GM12873 (cell line): Measurements from ENCODE around the gene CD274.
A peak's percentile ranks its signal among the peaks of the same experiment; 100 is the strongest.

Source experiments
- CTCF ChIP-seq: IDR thresholded peaks from 2 replicates; pipeline ENCODE4 v1.5.1; 2012; ENCODE audit warnings: low read depth, mild to moderate bottlenecking, moderate library complexity, low read length, control low read depth; ENCODE audit not compliant: insufficient read depth; ENCODE audit errors: missing control alignments

Gene CD274

GRCh38 chr9:5450359-5451091 is at the start of gene CD274:
Gene CD274, plus strand, starts transcription at chr9:5450542. Its CDS starts 5,572 bp downstream, at chr9:5456114.
- TF ChIP-seq CTCF = peak; percentile 61

GRCh38 chr9:5402217-5402616 is 48.1 kb upstream of the CD274 start:
- TF ChIP-seq CTCF = peak; percentile 25

- no peak for TF ChIP-seq CTCF
Observed at GRCh38 chr9:5408596-5408995, 41.7 kb upstream of the CD274 start.

DNA sequence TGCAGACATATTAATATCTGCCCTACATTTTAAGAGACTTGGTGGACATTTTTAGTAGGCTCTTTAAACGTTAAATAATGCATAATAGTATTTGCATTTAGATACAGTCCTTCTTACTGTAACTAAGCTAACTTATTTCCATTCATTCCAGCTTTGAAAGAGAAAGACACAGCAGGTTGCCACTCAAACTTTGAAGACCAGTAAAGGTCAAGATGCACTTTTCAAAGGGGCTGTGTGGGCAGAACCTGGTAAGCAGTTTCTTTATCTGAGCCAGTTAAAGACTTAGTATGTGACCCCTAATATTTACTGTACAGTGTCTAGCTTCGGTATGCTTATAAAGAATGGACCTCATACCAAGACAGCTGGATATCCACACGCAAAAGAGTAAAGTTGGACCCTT is 33.4 kb upstream of the CD274 start:
- no peak for TF ChIP-seq CTCF

DNA sequence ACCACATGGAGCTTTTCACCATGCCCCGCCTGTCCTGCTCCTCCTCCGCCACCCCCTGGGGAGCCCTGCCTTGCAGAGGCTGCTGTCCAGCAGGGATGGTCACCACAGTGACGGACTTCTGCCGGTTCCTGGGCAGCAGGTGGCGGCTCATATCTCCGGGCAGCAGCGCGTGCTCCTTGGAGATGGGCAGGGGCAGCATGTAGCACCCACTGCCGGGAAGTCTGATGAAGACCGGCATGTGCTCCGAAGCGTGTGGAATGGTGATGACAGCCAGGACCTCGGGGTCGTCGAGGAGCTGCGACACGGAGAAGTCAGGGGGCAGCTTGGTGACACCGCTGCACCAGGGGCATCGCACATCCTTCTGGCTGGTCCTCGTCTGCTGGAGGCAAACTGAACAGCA is 31.9 kb upstream of the CD274 start:
- TF ChIP-seq CTCF = no peak

DNA sequence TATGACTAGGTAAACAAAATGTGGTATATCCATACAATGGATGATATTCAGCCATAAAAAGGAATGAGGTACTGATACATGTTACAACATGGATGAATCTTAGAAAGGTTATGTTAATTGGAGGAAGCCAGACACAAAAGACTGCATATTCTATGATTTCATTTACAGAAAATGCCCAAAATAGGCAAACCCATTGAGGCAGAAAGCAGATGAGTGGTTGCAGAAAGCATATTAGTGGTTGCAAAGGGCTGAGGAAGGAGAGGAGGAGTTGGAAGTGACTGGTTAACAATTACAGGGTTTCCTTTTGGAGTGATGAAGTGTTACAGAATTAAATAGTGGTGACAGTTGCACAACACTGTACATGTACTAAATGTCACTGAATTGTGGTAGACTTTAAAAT is 30.4 kb upstream of the CD274 start:
- no peak for TF ChIP-seq CTCF

DNA sequence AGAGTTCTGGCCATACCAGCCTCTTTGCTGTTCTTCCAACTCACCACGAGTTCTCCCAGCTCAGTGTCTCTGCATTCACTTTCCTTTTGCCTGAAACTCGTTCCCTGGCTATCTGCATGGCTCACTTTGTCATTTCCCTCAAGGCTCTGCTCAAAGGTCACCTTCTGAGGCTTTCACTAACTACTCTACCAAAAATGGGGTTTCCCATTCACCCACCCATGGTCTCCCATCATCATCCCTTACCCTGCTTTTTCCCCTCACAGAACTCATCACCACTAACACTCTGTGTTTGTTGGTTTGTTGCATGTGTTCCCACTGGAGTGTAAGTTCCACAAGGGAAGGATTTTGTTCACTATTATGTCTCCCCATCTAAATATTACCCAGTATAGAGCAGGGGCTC is 29.2 kb upstream of the CD274 start:
- no peak for TF ChIP-seq CTCF
